ENCODE results near the gene SAFB.

The SAFB gene

GRCh38 chr19:5619946-5620345 lies 2.9 kb upstream of the SAFB start:
- no peak overlapping the region for H3K27ac ChIP-seq (ENCODE audit: low read length)

DNA sequence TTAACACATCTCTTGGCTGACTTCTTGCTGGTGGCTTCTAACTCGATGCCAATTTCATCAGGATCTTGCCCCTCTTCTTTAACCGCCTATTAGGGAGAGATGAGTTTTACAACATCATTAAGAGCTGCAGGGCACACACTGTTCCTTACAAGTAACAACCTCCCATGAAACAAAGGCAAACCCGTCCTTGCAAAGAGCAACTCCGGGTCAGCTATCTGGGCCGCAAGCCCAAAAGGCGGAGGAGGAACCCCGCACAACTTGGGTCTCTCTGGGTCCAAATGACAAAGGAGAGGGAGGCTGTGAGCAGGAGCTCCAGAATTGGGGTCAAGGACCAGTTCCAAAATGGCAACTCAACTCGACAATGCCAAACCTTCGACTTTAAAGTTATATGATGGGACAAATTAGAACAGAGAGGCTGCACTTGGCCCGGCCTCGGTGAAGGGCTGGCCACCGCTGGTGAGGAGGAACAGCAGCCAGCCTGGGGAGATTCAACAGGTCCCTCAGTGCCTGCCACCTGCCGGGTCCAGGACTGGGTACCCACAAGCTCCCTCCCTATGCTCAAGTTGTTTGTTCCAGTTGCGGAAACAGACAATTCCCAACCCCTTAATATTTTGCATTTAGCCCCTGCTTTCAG lies 1.5 kb upstream of the SAFB start:
- peaks cover 48% of the 10 kb centered on the region for H4K20me1 ChIP-seq (ENCODE audit: insufficient read depth, low read length)
- H3K27me3 ChIP-seq (ENCODE audit: low read depth, low read length), result no peaks in the 10 kb centered on the region
- peaks cover 97% of the 10 kb centered on the region for H3K79me2 ChIP-seq (ENCODE audit: low read length)
- peak overlapping the region; percentile 87 for H3K4me3 ChIP-seq (ENCODE audit: low read length)
- H3K9ac ChIP-seq (ENCODE audit: low read length), result peak overlapping the region; percentile 96
- H3K4me2 ChIP-seq (ENCODE audit: low read length), result peak overlapping the region; percentile 96
- TF ChIP-seq EZH2phosphoT487 (IDR thresholded peaks at IDR 0.05; ENCODE audit: low read depth), result no peak
- TF ChIP-seq, protein P1, sequence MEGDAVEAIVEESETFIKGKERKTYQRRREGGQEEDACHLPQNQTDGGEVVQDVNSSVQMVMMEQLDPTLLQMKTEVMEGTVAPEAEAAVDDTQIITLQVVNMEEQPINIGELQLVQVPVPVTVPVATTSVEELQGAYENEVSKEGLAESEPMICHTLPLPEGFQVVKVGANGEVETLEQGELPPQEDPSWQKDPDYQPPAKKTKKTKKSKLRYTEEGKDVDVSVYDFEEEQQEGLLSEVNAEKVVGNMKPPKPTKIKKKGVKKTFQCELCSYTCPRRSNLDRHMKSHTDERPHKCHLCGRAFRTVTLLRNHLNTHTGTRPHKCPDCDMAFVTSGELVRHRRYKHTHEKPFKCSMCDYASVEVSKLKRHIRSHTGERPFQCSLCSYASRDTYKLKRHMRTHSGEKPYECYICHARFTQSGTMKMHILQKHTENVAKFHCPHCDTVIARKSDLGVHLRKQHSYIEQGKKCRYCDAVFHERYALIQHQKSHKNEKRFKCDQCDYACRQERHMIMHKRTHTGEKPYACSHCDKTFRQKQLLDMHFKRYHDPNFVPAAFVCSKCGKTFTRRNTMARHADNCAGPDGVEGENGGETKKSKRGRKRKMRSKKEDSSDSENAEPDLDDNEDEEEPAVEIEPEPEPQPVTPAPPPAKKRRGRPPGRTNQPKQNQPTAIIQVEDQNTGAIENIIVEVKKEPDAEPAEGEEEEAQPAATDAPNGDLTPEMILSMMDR (IDR thresholded peaks at IDR 0.05; ENCODE audit: low read depth, low read length), result no peak
- no peak overlapping the region for H2AFZ ChIP-seq (ENCODE audit: low read depth, low read length)
- H3K36me3 ChIP-seq (replicated peaks; ENCODE audit: low read depth, low read length), result peaks cover 63% of the 10 kb centered on the region
- H3K9me3 ChIP-seq (ENCODE audit: insufficient read depth, low read length), result no peaks in the 10 kb centered on the region
- peaks cover 37% of the 10 kb centered on the region for H3K4me1 ChIP-seq (ENCODE audit: low read length)
- H3K27ac ChIP-seq (ENCODE audit: low read length), result peak overlapping the region; percentile 86; the same call in 1 of the 2 replicates

More at GRCh38 chr19:5619946-5620345, 2.9 kb upstream of the SAFB start:
- Histone ChIP-seq H4K20me1 (ENCODE audit: insufficient read depth, low read length) (peaks cover 33% of the 10 kb centered on the region), H3K36me3 (replicated peaks; ENCODE audit: low read depth, low read length) (peaks cover 60% of the 10 kb centered on the region), H3K4me3 (ENCODE audit: low read length) (no peak overlapping the region), H3K9me3 (ENCODE audit: insufficient read depth, low read length) (no peaks in the 10 kb centered on the region), H3K4me1 (ENCODE audit: low read length) (peaks cover 23% of the 10 kb centered on the region), H3K4me2 (ENCODE audit: low read length) (no peak overlapping the region), H2AFZ (ENCODE audit: low read depth, low read length) (no peak overlapping the region), H3K9ac (ENCODE audit: low read length) (no peak overlapping the region), H3K27me3 (ENCODE audit: low read depth, low read length) (no peaks in the 10 kb centered on the region), H3K79me2 (ENCODE audit: low read length) (peaks cover 92% of the 10 kb centered on the region)
- TF ChIP-seq, protein P1 (IDR thresholded peaks at IDR 0.05; ENCODE audit: low read depth, low read length), result no peak
- no peak for TF ChIP-seq EZH2phosphoT487 (IDR thresholded peaks at IDR 0.05; ENCODE audit: low read depth)

DNA sequence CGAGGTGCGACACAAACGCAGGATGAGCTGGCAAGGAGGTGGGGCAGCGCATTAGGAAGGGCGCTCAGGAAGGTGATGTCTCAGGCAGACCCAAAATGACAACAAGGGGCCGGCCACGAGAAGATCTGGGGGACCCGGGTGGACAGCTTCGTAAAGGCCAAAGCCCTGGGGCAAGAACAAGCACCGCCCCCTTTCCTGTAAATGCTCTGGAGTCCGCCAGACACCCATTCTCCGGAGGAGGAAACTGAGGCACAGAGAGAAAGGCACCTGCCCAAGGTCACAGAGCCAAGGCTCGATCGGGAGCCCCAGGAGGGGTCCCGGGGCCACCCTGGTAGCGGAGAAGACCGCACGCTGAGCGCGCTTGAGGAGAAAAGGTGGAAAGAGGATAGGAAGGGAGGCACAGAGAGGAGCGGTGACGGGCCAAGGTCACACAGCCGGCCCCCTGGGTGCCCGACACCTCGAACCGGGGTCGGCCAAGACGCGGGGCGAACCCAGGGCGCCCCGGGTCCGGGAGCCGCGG lies 878 bp upstream of the SAFB start:
- H3K4me2 ChIP-seq (ENCODE audit: low read length), result peak overlapping the region; percentile 96
- no peaks in the 10 kb centered on the region for H3K27me3 ChIP-seq (ENCODE audit: low read depth, low read length)
- H3K4me3 ChIP-seq (ENCODE audit: low read length), result peak overlapping the region; percentile 87
- H3K9me3 ChIP-seq (ENCODE audit: insufficient read depth, low read length), result no peaks in the 10 kb centered on the region
- H3K4me1 ChIP-seq (ENCODE audit: low read length), result peaks cover 43% of the 10 kb centered on the region
- peak overlapping the region; percentile 96 for H3K9ac ChIP-seq (ENCODE audit: low read length)
- peaks cover 53% of the 10 kb centered on the region for H4K20me1 ChIP-seq (ENCODE audit: insufficient read depth, low read length)
- H2AFZ ChIP-seq (ENCODE audit: low read depth, low read length), result peak overlapping the region; percentile 83; the same call in 1 of the 2 replicates
- TF ChIP-seq, protein P1 (IDR thresholded peaks at IDR 0.05; ENCODE audit: low read depth, low read length), result no peak
- TF ChIP-seq EZH2phosphoT487 (IDR thresholded peaks at IDR 0.05; ENCODE audit: low read depth), result no peak
- peak overlapping the region; percentile 86 for H3K27ac ChIP-seq (ENCODE audit: low read length)
- H3K36me3 ChIP-seq (replicated peaks; ENCODE audit: low read depth, low read length), result peaks cover 66% of the 10 kb centered on the region
- peaks cover 99% of the 10 kb centered on the region for H3K79me2 ChIP-seq (ENCODE audit: low read length)

DNA sequence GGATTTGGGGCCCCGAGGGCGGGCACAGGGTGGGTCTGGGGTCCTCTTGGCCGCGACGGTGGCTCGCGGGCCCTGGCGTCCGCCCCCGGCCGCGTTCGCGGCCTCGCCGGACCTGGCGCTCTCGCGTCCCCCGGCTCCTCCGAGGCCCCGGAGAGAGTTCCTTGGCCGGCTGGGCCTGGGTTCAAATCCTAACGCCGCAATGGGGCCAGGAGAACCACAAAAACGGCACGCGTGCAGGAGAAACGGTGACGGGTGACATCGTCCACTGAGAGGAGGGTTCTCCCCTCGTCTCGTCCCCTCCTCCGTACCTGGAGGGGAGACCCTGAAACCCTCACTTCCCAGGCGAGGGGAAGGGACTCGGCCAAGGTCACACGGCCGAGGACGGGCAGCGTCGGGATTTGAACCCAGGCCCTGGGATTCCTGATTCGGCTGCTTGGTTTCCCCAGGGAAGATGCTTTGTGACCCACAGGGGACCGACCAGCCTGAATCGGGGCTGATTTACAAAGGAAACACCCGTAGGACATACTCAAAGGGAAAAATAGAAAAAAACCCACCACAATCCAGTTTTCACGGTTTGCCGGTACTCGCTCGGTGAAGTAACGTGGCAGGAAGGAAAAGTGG lies 624 bp downstream of the SAFB start:
- Histone ChIP-seq H3K9ac (ENCODE audit: low read length) (peak overlapping the region; percentile 96), H3K4me1 (ENCODE audit: low read length) (peaks cover 58% of the 10 kb centered on the region), H3K9me3 (ENCODE audit: insufficient read depth, low read length) (no peaks in the 10 kb centered on the region), H3K4me3 (ENCODE audit: low read length) (peak overlapping the region; percentile 87), H3K79me2 (ENCODE audit: low read length) (peaks cover 99% of the 10 kb centered on the region), H3K27ac (ENCODE audit: low read length) (peak overlapping the region; percentile 86), H2AFZ (ENCODE audit: low read depth, low read length) (no peak overlapping the region), H3K4me2 (ENCODE audit: low read length) (peak overlapping the region; percentile 96), H3K27me3 (ENCODE audit: low read depth, low read length) (no peaks in the 10 kb centered on the region), H4K20me1 (ENCODE audit: insufficient read depth, low read length) (peaks cover 61% of the 10 kb centered on the region), H3K36me3 (replicated peaks; ENCODE audit: low read depth, low read length) (peaks cover 65% of the 10 kb centered on the region)
- TF ChIP-seq, protein P1 (IDR thresholded peaks at IDR 0.05; ENCODE audit: low read depth, low read length), result no peak
- TF ChIP-seq EZH2phosphoT487 (IDR thresholded peaks at IDR 0.05; ENCODE audit: low read depth), result no peak
